NCI-H524 (cell line): Measurements from ENCODE around the gene KCND3.
A peak's percentile ranks its signal among the peaks of the same experiment; 100 is the strongest.
"Not testable (repeated sequence)": the region's sequence is repeated elsewhere in the genome, so short reads cannot be mapped to it uniquely, and the experiment has no call there.

Experiments
- DNase-seq, 2 experiments: peaks; one replicate each; lab custom pipeline; 2025; lab: John Stamatoyannopoulos, UW

Gene KCND3

DNA sequence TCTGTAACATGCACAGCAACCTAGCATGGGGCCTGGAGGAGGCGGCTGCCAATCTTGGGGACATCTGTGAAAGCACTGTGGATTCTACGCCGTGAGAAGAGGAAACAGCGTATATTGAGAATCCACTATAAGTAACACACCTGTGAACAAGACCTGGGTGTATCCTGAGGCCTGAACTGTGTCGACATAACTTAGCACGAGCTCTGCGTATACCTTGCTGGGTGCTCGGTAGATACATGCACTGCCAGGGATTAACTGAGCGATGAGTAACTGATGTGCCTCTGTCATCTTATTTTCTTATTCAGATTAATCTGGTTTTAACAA lies 175.2 kb downstream of the KCND3 start:
- no peak for DNase-seq

GRCh38 chr1:111813440-111814304 lies 175.8 kb downstream of the KCND3 start:
- peak in 1 of 2 experiments; percentile 29 for DNase-seq

DNA sequence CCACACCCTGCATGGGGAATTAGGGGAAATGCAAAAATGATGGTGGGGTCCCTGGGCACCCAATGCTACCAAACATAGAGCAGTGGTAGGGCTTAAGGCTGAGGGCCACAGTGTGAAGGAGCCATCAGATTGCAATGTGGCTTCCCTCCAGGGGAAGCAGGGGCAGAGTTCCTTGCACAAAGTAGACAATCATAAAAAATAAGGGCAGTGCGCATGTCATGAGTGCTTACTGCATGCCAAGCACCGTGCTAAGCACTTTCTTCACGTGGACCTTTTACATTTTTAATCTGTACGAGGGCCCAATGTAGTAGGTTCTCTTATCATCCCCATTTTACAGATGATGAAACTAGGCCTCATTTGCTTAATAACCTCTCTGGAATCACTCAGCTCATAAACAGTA lies 177.2 kb downstream of the KCND3 start:
- no peak for DNase-seq

- no peak for DNase-seq
These were observed 177.6 kb downstream of the KCND3 start for GRCh38 chr1:111811891-111812290.

GRCh38 chr1:111805251-111805650 lies 184.2 kb downstream of the KCND3 start:
- no peak for DNase-seq

DNA sequence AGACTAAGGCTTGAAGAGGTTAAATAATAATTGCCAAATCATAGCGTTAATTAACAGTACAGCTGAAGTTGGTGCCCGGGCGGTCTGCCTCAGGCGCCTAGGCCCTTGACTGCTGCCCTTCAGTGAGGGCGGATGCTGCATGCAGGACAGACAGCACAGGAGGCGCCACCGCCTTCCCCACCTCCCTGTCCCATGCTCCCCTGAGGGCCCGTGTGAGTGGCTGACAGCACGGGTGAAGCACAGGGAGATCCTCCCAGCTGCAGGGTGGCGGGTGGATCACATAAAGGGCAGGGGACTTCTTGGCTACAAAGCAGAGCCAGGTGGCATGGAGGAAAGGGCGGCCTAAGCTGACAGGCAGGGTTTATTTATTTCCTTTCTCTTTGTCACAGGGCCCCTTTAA lies 184.7 kb downstream of the KCND3 start:
- peak in 1 of 2 experiments; percentile 39 for DNase-seq

DNA sequence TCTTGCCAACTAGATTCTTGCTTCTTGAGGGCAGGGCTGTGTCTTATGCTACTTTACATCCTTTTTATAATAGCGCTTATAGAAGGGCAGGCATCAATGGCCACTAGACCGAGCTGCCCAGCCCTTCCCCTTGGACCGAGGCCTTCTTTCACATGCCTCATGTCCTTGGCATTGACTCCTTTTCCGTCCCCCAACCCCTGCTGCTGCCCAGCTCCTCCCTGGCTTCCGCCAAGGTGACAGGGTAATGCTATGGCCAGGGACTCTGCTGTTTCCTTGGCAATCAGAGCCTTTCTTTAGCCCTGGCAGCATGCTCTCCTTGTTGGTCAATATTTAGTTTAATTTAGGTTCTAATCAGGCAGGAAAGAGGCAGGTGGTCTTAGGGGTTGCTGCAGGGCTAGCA lies 185.5 kb downstream of the KCND3 start:
- DNase-seq: no peak

DNA sequence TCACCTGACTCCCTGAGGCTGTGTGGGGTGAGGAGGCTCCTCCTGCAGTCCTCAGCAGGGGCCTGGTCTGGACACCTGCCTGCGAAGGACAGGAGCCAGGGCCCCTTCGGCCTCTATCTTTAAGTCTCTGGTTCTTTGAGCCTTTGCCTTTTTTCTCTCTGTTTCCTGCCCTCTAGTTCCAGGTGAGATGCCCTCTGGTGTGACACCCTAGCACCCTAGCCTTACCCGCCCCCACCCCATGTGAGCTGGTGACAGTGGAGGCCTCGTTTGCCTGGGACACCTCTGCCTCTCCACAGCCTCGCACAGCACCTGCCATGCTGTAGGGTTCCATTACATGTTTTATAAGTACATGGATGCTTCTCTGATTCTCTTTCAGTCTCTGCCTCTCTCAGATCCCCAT lies 186.5 kb downstream of the KCND3 start:
- no peak for DNase-seq

DNA sequence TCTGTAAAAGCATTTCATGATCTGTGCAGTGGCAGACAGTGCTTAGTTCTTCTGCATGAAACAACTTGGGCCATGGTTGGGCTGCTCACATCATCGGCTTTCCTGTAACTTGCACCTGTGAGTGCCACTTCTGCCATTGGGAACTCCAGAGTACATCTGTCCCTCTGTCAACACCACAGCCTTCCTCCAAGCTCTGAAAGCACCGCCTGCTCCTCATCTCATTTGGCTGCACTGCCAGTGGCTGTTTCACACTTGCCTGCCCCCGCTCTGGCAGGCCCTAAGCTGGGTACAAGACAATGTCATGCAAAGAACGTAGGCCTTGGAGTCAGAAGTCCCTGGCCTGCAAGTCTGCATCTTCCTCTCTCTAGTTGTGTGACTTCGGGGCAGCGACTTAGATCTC lies 187.4 kb downstream of the KCND3 start:
- no peak for DNase-seq

DNA sequence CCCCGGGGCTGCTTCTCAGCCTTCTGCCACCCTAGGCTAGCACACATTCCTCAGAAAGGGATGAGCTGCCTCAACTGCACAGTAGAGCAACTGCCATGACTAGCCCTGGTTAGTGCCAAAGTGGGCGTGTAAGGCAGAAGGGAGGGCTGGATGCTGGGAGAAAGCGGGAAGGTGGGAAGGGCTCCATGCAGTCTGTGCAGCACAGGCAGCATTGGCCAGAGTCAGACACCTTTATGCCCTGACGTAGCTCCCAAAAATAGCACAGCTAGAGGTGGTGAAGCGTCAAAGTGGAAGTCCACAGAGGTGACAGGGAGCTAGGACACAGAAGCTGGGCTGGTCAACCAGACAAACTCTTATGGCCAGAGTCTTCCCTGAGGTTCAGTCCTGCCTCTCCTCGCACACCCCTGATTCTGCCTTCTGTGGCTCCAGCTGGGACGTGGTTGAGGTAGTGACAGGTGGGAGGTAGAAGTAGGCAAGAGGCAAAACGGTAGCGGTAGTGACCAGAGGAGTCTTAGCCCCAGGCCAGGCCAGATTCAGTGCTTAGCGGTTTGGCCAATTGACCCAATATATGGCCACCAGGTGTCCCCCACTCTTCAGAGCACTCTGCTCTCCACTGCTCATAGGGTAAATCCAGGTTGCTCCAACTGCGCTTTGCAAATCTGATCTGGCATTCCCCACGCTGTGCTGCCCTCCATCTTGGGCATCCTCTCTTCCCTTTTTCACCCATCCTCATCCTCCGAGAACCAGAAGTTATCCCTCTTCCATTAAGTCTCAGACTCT lies 188.2 kb downstream of the KCND3 start:
- DNase-seq: peak in 1 of 2 experiments; percentile 9

- not testable (repeated sequence) for DNase-seq
These were observed 189.7 kb downstream of the KCND3 start for GRCh38 chr1:111799722-111800121.

- no peak for DNase-seq
These were observed 190.9 kb downstream of the KCND3 start for GRCh38 chr1:111798580-111798979.

DNA sequence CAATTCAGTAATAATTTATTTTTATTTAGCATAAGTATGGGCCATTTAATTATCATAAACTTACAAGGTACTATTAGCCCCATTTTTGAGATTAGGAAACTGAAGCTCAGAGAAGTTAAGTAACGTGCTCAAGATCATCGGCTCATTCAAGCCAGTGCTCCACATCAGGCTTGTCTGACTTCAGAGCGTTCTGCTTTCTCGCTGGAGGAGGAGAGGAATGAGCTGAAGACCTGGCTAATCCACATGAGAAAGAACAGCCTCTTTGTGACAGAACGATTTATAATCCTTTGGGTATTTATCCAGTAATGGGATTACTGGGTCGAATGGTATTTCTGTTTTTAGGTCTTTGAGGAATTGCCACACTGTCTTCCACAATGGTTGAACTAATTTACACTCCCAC lies 194.1 kb downstream of the KCND3 start:
- peak in 1 of 2 experiments; percentile 59 for DNase-seq

GRCh38 chr1:111793923-111794322 lies 195.5 kb downstream of the KCND3 start:
- DNase-seq: peak; percentile 16 to 59

GRCh38 chr1:111792249-111792648 lies 197.2 kb downstream of the KCND3 start:
- no peak for DNase-seq

DNA sequence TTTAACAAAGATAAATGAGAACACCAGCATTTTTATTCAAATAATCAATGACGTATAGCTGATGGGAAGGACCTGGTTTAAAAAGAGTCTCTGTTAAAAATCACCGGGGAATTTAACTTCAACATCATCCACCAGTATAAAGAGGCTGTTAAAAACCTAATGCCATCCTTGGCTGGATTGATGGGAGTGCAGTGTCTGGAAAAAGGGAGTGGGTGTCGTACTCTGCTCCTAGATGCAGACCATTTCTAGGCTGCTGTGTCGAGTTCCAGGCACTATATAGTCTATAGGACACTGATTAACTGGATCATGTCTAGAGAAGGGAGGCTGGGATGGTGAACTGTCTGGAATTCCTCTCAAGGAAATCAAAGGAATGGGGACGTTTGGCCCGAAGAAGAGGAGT lies 197.7 kb downstream of the KCND3 start:
- DNase-seq: no peak

GRCh38 chr1:111789666-111790316 lies 199.7 kb downstream of the KCND3 start:
- peak in 1 of 2 experiments; percentile 2 for DNase-seq

DNA sequence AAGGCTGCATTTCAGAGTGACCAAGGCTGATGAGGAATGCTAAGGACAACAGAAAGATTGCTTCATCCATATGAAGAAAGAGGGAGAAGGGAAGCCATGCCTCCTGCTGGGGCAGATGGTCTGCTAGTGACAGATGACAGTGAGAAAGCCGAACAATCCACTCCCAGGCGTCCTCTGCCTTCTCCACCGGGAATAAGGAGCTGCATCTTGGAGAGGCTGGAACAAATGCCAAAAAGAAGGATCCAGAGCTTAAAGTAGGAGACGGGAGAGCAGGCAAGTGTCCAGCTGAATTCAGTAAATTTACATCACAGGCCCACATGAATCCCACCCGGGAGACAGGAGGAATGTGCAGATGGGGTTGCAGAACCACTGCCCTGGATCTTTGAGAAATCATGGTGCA lies 200.3 kb downstream of the KCND3 start:
- DNase-seq: peak; percentile 28 to 79

GRCh38 chr1:111786669-111787207 lies 202.7 kb downstream of the KCND3 start:
- DNase-seq: no peak

- no peak for DNase-seq
These were observed 205.1 kb downstream of the KCND3 start for GRCh38 chr1:111784273-111784901.

DNA sequence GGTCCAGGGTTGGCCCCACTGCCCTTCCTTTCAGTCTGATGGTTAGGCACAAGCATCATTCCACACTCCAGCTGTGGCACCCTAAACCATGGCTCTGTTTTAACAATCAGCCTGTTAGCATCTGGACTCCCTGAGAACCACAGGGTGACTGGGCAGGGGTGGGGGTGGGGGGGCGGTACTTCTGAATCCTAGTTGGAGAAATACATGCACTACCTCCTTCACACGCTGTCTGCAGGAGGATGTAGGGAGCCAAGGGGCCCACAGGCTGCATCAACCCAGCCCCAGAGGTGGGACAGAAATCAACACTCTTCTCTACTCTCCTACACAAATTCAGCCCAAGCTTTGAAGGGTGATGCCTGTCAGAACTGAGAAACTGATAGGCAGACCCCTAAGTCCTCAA lies 209.9 kb downstream of the KCND3 start:
- DNase-seq: no peak

GRCh38 chr1:111778541-111779051 lies 210.9 kb downstream of the KCND3 start:
- DNase-seq: no peak
